ENCODE measurements around the gene ZDHHC3. TPM values are rescaled to one million over a fixed set of nuclear protein-coding genes. Genes with fewer than 3 reads are reported as not detected.

The ZDHHC3 gene
- total RNA-seq, 1 experiment from 2014 or later = 84.9 TPM

DNA sequence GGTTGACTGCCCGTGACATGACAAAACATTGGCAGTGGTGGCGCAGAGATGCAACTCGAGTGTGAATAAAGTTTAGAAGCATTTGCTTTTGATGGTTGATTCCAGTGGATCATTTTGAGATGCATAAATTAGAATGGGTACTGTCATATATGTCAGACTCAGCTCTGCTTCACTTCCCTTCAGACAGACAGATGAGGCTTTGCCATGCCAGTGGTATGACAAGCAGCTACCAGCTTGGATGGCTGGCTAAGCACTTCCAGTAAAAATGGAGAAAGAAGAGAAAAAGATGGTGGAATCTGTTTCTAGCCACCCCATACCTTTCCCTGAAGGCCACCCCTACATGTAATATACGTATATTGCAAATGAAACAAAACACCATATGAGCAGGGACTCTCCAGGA lies 36.6 kb upstream of the ZDHHC3 start:
- no peak overlapping the region for H3K4me3 Mint-ChIP-seq (ENCODE audit: low read depth, unreplicated experiment)
- H3K27ac Mint-ChIP-seq (ENCODE audit: unreplicated experiment) = no peak overlapping the region
- intact Hi-C loops (cut with micrococcal nuclease; ENCODE audit: unreplicated experiment) = no loop called here
- BruUV-seq (replicated peaks) = no TSS peak
- TF ChIP-seq, protein P1, sequence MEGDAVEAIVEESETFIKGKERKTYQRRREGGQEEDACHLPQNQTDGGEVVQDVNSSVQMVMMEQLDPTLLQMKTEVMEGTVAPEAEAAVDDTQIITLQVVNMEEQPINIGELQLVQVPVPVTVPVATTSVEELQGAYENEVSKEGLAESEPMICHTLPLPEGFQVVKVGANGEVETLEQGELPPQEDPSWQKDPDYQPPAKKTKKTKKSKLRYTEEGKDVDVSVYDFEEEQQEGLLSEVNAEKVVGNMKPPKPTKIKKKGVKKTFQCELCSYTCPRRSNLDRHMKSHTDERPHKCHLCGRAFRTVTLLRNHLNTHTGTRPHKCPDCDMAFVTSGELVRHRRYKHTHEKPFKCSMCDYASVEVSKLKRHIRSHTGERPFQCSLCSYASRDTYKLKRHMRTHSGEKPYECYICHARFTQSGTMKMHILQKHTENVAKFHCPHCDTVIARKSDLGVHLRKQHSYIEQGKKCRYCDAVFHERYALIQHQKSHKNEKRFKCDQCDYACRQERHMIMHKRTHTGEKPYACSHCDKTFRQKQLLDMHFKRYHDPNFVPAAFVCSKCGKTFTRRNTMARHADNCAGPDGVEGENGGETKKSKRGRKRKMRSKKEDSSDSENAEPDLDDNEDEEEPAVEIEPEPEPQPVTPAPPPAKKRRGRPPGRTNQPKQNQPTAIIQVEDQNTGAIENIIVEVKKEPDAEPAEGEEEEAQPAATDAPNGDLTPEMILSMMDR (IDR thresholded peaks at IDR 0.05; ENCODE audit: unreplicated experiment) = no peak
- no peak for DNase-seq
- H3K36me3 Mint-ChIP-seq (ENCODE audit: insufficient read depth, unreplicated experiment) = peaks cover 6% of the 10 kb centered on the region
- H3K27me3 Mint-ChIP-seq (ENCODE audit: unreplicated experiment) = no peaks in the 10 kb centered on the region
- no peaks in the 10 kb centered on the region for H3K4me1 Mint-ChIP-seq (ENCODE audit: low read depth, unreplicated experiment)
- H3K9me3 Mint-ChIP-seq (ENCODE audit: low read depth, unreplicated experiment) = no peaks in the 10 kb centered on the region
- CTCF ChIA-PET = no interaction called here

DNA sequence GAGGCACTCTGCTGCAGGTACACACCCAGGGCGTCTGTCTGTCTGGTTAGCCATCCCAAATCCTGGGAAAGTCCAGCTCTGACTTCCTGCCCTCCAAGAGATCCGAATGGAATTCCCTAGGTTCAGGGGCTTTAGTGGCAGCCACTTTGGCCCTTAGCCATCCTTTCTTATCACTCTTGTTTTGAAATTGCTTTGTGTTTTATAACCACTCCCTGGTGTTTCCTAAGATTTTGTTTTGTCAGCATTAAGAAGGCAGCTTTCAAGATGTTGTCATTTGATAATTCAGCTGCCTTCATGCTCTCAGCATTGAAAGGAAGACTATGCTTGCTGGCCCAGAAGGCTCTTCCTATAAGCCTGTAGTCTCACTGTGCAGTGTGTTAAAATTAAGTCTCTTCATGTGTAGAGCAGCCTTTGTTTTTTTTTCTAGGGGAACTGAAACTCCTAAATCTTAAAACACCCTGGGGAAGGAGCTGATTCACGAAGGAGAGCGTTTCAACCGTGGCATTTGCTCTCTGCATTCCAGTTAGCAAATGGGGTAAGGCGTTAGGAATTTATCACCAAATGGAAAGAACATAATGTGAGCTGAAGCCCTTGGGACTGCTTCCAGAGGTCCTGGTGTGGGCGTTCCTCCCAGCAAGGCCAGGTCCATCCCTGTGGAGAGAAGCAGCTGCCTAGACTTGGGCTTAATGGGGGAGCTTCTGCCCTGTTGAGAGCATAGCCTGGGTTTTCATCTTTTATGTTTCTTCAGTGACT lies 36.0 kb upstream of the ZDHHC3 start:
- no peak for DNase-seq
- TF ChIP-seq, protein P1 (IDR thresholded peaks at IDR 0.05; ENCODE audit: unreplicated experiment) = no peak
- Mint-ChIP-seq H3K4me1 (ENCODE audit: low read depth, unreplicated experiment) (no peaks in the 10 kb centered on the region), H3K36me3 (ENCODE audit: insufficient read depth, unreplicated experiment) (peaks cover 11% of the 10 kb centered on the region), H3K9me3 (ENCODE audit: low read depth, unreplicated experiment) (no peaks in the 10 kb centered on the region), H3K27ac (ENCODE audit: unreplicated experiment) (no peak overlapping the region), H3K27me3 (ENCODE audit: unreplicated experiment) (no peaks in the 10 kb centered on the region), H3K4me3 (ENCODE audit: low read depth, unreplicated experiment) (no peak overlapping the region)
- BruUV-seq (replicated peaks) = no TSS peak
- CTCF ChIA-PET = no interaction called here
- intact Hi-C loops (cut with micrococcal nuclease; ENCODE audit: unreplicated experiment) = no loop called here

DNA sequence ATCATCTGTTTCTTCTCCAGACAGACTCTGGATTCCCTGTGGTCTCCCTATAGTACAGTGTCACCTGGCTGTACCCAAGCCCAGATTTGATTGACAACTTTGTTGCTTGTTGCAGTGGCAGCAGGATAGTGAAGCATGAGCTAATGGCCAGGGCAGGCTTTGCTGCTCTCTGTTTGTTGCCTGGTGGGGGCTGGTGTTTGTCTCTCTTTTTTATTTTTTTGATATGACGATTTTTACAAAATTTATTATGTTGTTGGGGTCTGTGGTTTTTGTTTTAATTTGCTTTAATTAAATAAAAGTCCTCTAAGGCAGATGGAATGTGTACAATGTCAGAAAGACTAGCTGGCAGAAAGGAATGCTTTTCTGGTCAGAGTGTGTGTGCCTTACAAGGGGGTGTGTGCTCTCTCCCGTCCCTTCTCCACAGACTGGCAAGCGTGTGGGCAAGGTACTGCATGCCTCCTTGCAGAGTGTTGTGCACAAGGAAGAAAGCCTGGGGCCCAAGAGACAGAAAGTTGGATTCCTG lies 34.9 kb upstream of the ZDHHC3 start:
- no TSS peak for BruUV-seq (replicated peaks)
- no peak for DNase-seq
- TF ChIP-seq, protein P1 (IDR thresholded peaks at IDR 0.05; ENCODE audit: unreplicated experiment) = no peak
- no peaks in the 10 kb centered on the region for H3K27me3 Mint-ChIP-seq (ENCODE audit: unreplicated experiment)
- intact Hi-C loops (cut with micrococcal nuclease; ENCODE audit: unreplicated experiment) = no loop called here
- CTCF ChIA-PET = no interaction called here
- no peaks in the 10 kb centered on the region for H3K4me1 Mint-ChIP-seq (ENCODE audit: low read depth, unreplicated experiment)
- no peaks in the 10 kb centered on the region for H3K9me3 Mint-ChIP-seq (ENCODE audit: low read depth, unreplicated experiment)
- peaks cover 14% of the 10 kb centered on the region for H3K36me3 Mint-ChIP-seq (ENCODE audit: insufficient read depth, unreplicated experiment)
- H3K4me3 Mint-ChIP-seq (ENCODE audit: low read depth, unreplicated experiment) = no peak overlapping the region
- no peak overlapping the region for H3K27ac Mint-ChIP-seq (ENCODE audit: unreplicated experiment)

DNA sequence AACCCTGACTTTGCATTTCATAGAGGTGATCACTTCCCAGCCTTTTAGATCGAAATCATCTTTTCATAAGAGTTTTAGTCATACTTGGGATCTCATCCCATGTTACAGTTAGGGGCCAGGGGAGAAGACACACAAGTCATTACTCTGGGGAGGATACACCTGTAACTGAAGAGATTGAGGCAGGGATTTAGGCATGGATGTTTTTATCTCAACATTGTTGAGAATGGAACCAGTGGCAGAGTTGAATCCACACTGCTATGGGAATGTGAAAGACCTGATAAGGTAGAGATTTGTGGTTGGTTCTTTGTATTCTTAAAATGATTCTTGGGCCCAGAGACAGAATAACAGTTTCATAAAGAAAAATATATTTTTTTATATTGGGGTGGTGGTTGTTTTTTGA lies 33.9 kb upstream of the ZDHHC3 start:
- Mint-ChIP-seq H3K36me3 (ENCODE audit: insufficient read depth, unreplicated experiment) (peaks cover 19% of the 10 kb centered on the region), H3K4me1 (ENCODE audit: low read depth, unreplicated experiment) (no peaks in the 10 kb centered on the region), H3K27me3 (ENCODE audit: unreplicated experiment) (no peaks in the 10 kb centered on the region), H3K27ac (ENCODE audit: unreplicated experiment) (no peak overlapping the region), H3K4me3 (ENCODE audit: low read depth, unreplicated experiment) (no peak overlapping the region), H3K9me3 (ENCODE audit: low read depth, unreplicated experiment) (peaks cover 1% of the 10 kb centered on the region)
- DNase-seq = no peak
- no TSS peak for BruUV-seq (replicated peaks)
- CTCF ChIA-PET = no interaction called here
- intact Hi-C loops (cut with micrococcal nuclease; ENCODE audit: unreplicated experiment) = no loop called here
- TF ChIP-seq, protein P1 (IDR thresholded peaks at IDR 0.05; ENCODE audit: unreplicated experiment) = no peak

Data from Calu3 (cell line).